HG02973 (cell line): ENCODE results near the gene EPHA3.

ENCODE experiments used
- ATAC-seq: cut with Tn5 transposase; IDR thresholded peaks from one replicate; pipeline ENCODE4 v1.9.1; 2021; ENCODE audit warnings: moderate library complexity; ENCODE audit not compliant: unreplicated experiment

The EPHA3 gene

DNA sequence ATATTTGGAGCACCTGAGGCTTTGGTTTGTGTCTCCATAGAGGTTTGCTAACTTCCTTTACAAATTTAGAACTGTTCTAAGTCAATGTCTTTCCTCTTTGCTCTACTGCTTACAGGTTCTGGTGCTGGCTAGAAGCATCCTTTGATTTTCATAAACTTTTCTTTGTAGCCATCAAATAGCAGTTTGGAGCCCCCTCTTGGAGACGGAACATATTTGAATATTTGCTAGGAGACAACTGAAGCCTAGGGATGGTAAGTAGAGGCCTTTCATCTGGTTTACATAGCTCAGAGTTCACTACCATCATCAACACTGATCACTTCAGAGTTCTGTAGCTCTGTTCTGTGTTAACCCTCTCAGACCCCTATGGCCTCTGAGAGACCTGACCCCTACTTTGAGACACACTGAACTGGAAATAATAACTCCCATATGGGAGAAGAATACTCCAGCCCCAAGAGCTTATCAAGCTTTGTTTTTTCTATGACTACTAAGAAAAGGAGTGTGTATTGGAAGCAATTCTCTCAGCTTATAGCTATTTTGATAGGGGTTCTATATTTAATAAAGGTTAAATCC lies 420.4 kb downstream of the EPHA3 start:
- no peak for ATAC-seq
